Breast epithelium (tissue), 3 donors: ENCODE results near the gene MYO15A.

Experiments used
- CTCF ChIP-seq, 3 donors: fragments of 450-650 bp; IDR thresholded peaks; one replicate each; pipeline ENCODE4 v1.5.1; 2016 to 2017; ENCODE audit warnings: antibody characterized with exemption in 3 of 3, mild to moderate bottlenecking in 3 of 3, moderate library complexity in 3 of 3
- POLR2A ChIP-seq: fragments of 450-650 bp; IDR thresholded peaks from one replicate; pipeline ENCODE4 v1.6.1; 2016; ENCODE audit warnings: antibody characterized with exemption, mild to moderate bottlenecking, moderate library complexity

GRCh38 chr17:18163547-18163946, 55.0 kb downstream of the MYO15A start:
- no peak for TF ChIP-seq CTCF (IDR thresholded peaks at IDR 0.05)
- TF ChIP-seq POLR2A = no peak
